DND-41 (cell line): Measurements from ENCODE around the gene FAN1.

Experiments used
- ATAC-seq: fragments of 200-7000 bp; cut with Tn5 transposase; 3 replicates; pipeline ENCODE4 v1.9.1; 2021; ENCODE audit warnings: low read depth; ENCODE audit not compliant: insufficient read depth
- DNase-seq: peaks from one replicate; pipeline ENCODE4 v3.0.0-alpha.2; 2020
- H2AFZ ChIP-seq: 2 replicates; pipeline ENCODE4 v1.6.0; 2012; ENCODE audit warnings: low read depth, low read length
- H3K27ac ChIP-seq: 2 replicates; pipeline ENCODE4 v1.5.1; 2012; ENCODE audit warnings: low read length, inconsistent platforms
- H3K27me3 ChIP-seq: fragments of 200-600 bp; sonication (generic); 2 replicates; pipeline ENCODE4 v1.6.0; 2012; ENCODE audit warnings: low read length, mild to moderate bottlenecking, inconsistent platforms; ENCODE audit not compliant: insufficient read depth, poor library complexity
- H3K36me3 ChIP-seq: 2 replicates; pipeline ENCODE4 v1.5.1; 2012; ENCODE audit warnings: low read length, inconsistent platforms; ENCODE audit not compliant: insufficient read depth
- H3K4me1 ChIP-seq: 2 replicates; pipeline ENCODE4 v1.5.1; 2012; ENCODE audit warnings: mild to moderate bottlenecking, low read length; ENCODE audit not compliant: insufficient read depth
- H3K4me2 ChIP-seq: 2 replicates; pipeline ENCODE4 v1.6.0; 2012; ENCODE audit warnings: mild to moderate bottlenecking, moderate library complexity, low read length, inconsistent platforms; ENCODE audit not compliant: insufficient read depth
- H3K4me3 ChIP-seq, 2 experiments: fragments of 200-600 bp in 1 of 2; shearing (Covaris generic) in 1 of 2; 2 replicates each; pipeline ENCODE4 v1.5.1; 2012 to 2016; ENCODE audit warnings: inconsistent platforms in 2 of 2, low read length in 2 of 2, mild to moderate bottlenecking in 2 of 2, low read depth in 1 of 2, moderate library complexity in 1 of 2
- H3K79me2 ChIP-seq: 2 replicates; pipeline ENCODE4 v1.6.0; 2012; ENCODE audit warnings: low read length, inconsistent platforms; ENCODE audit not compliant: insufficient read depth
- H3K9ac ChIP-seq: 2 replicates; pipeline ENCODE4 v1.6.0; 2012; ENCODE audit warnings: low read depth, mild to moderate bottlenecking, inconsistent platforms, low read length, moderate library complexity
- H3K9me3 ChIP-seq: 2 replicates; pipeline ENCODE4 v1.5.1; 2012; ENCODE audit warnings: low read length, moderate library complexity, mild to moderate bottlenecking, inconsistent platforms; ENCODE audit not compliant: insufficient read depth, severe bottlenecking
- H4K20me1 ChIP-seq: 2 replicates; pipeline ENCODE4 v1.6.0; 2012; ENCODE audit warnings: low read length; ENCODE audit not compliant: insufficient read depth
- EZH2 ChIP-seq: IDR thresholded peaks from 3 replicates; pipeline ENCODE4 v1.6.1; 2012; ENCODE audit warnings: borderline replicate concordance, low read depth, mild to moderate bottlenecking, moderate library complexity, low read length, inconsistent platforms; ENCODE audit not compliant: severe bottlenecking
- TF ChIP-seq, protein P1 (sequence below): IDR thresholded peaks from 2 replicates; pipeline ENCODE4 v1.5.1; 2012; ENCODE audit warnings: borderline replicate concordance, low read length, moderate library complexity, mild to moderate bottlenecking; ENCODE audit not compliant: poor library complexity, severe bottlenecking; ENCODE audit errors: extremely low read depth

The FAN1 gene

DNA sequence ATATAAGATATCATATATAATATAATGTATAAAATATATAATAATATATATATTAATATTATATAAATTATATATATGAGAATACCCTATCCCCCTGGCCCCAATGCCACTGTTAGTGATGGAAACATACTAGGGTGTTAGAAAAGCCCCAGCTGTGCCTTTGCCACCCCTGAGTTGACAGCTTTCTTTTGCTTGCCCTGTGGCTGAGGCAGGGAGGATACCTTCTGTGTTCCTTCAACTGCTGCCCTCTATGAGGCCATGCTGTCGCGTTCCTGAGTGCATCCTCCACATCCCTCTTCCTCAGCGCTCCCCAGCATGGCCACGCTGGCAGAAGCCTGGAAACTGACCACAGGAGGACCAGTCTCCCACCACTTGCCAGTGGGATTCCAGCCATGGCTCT, 26.3 kb downstream of the FAN1 start:
- H3K79me2 ChIP-seq = no peaks in the 10 kb centered on the region
- ATAC-seq (no peak), DNase-seq (no peak)
- no peak overlapping the region for H3K4me3 ChIP-seq
- no peak for TF ChIP-seq EZH2
- TF ChIP-seq, protein P1, sequence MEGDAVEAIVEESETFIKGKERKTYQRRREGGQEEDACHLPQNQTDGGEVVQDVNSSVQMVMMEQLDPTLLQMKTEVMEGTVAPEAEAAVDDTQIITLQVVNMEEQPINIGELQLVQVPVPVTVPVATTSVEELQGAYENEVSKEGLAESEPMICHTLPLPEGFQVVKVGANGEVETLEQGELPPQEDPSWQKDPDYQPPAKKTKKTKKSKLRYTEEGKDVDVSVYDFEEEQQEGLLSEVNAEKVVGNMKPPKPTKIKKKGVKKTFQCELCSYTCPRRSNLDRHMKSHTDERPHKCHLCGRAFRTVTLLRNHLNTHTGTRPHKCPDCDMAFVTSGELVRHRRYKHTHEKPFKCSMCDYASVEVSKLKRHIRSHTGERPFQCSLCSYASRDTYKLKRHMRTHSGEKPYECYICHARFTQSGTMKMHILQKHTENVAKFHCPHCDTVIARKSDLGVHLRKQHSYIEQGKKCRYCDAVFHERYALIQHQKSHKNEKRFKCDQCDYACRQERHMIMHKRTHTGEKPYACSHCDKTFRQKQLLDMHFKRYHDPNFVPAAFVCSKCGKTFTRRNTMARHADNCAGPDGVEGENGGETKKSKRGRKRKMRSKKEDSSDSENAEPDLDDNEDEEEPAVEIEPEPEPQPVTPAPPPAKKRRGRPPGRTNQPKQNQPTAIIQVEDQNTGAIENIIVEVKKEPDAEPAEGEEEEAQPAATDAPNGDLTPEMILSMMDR = no peak
- peaks cover 82% of the 10 kb centered on the region for H3K36me3 ChIP-seq
- H2AFZ ChIP-seq = no peak overlapping the region
- H3K4me1 ChIP-seq = no peaks in the 10 kb centered on the region
- no peak overlapping the region for H3K4me2 ChIP-seq
- H4K20me1 ChIP-seq = no peaks in the 10 kb centered on the region
- H3K9me3 ChIP-seq = no peaks in the 10 kb centered on the region
- no peak overlapping the region for H3K9ac ChIP-seq
- no peaks in the 10 kb centered on the region for H3K27me3 ChIP-seq
- no peak overlapping the region for H3K27ac ChIP-seq

DNA sequence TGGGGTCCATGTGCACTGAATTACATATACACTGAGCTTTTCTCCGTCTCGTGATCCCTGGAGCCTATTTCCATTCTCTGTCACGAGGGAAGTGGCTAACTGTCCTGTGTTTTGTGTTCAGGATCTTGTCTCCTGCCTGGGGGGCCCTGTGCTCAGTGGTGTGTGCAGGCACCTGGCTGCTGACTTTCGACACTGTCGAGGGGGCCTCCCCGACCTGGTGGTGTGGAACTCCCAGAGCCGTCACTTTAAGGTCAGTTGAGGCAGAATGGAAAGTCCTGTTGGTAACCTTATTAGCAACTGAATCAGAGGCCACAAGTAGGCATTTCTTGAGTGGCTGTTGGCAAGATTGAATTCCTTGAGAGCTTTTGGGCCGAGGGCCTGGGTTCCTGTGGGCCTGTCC, 26.7 kb downstream of the FAN1 start:
- H3K36me3 ChIP-seq = peaks cover 80% of the 10 kb centered on the region

DNA sequence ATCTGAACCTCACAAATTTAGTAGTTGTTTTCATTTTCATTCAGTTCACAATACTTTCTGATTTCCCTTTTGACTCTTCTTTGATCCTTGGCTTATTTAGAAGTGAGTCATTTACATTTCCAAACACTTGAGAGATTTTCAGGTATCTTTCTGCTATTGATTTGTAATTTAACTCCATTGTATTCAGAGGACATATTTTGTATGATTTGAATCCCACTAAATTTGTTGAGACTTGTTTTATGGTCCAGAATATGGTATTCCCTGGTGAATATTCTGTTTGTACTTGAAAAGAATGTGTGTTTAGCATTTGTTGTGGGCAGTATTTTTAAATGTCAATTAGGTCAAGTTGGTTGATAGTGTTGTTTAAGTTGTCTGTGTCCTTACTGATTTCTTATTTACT, 29.6 kb downstream of the FAN1 start:
- Histone ChIP-seq H3K4me1 (no peaks in the 10 kb centered on the region), H2AFZ (no peak overlapping the region), H3K79me2 (no peaks in the 10 kb centered on the region), H3K9ac (no peak overlapping the region), H3K4me2 (no peak overlapping the region), H3K4me3 (no peak overlapping the region), H3K27ac (no peak overlapping the region), H3K9me3 (no peaks in the 10 kb centered on the region), H3K36me3 (peaks cover 74% of the 10 kb centered on the region), H3K27me3 (no peaks in the 10 kb centered on the region), H4K20me1 (no peaks in the 10 kb centered on the region)
- DNase-seq = no peak
- TF ChIP-seq, protein P1 = no peak
- TF ChIP-seq EZH2 = no peak
- ATAC-seq = no peak

More for the DNA sequence above, 26.7 kb downstream of the FAN1 start:
- Histone ChIP-seq H3K4me1 (no peaks in the 10 kb centered on the region), H3K27me3 (no peaks in the 10 kb centered on the region), H3K9ac (no peak overlapping the region), H3K4me3 (no peak overlapping the region), H3K79me2 (no peaks in the 10 kb centered on the region), H3K27ac (no peak overlapping the region), H3K9me3 (no peaks in the 10 kb centered on the region), H2AFZ (no peak overlapping the region), H3K4me2 (no peak overlapping the region), H4K20me1 (no peaks in the 10 kb centered on the region)
- no peak for ATAC-seq
- TF ChIP-seq, protein P1 = no peak
- no peak for TF ChIP-seq EZH2
- DNase-seq = no peak

DNA sequence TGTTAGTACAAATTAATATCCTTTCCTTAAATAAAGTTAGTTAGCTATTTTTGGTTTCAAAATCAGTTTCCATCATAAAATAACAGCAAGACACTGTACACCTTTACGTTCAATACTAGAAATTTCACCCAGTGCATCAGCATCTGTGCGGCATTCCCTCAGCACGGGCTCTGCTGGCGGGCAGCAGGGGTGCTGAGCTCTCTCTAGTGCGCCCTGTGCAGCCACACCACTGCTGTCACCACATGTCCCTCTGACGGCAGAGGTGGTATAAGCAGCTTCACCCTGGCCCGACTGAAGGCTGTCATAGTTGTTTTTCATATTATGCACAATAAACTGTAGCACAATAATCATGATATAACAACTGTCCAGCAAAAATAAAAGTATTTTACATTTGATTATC, 35.4 kb downstream of the FAN1 start:
- no peak overlapping the region for H3K27ac ChIP-seq
- TF ChIP-seq EZH2 = no peak
- TF ChIP-seq, protein P1 = no peak
- H3K79me2 ChIP-seq = no peaks in the 10 kb centered on the region
- no peaks in the 10 kb centered on the region for H3K9me3 ChIP-seq
- ATAC-seq (no peak), DNase-seq (no peak)
- H4K20me1 ChIP-seq = no peaks in the 10 kb centered on the region
- H3K4me1 ChIP-seq = no peaks in the 10 kb centered on the region
- no peak overlapping the region for H3K4me2 ChIP-seq
- H2AFZ ChIP-seq = no peak overlapping the region
- peaks cover 85% of the 10 kb centered on the region for H3K36me3 ChIP-seq
- H3K9ac ChIP-seq = no peak overlapping the region
- no peak overlapping the region for H3K4me3 ChIP-seq
- H3K27me3 ChIP-seq = no peaks in the 10 kb centered on the region
